Stimulated activated CD8-positive, alpha-beta memory T cell treated with anti-CD3 and anti-CD28 coated beads, Interleukin-15, amount 100 ng/mL, for 48 hours (primary cell): ENCODE results near the gene SELENOI.

ENCODE experiments used
- DNase-seq, 2 donors: peaks; one replicate each; pipeline ENCODE4 v3.0.0-alpha.2; 2020; ENCODE audit warnings: low read depth in 2 of 2

The SELENOI gene

GRCh38 chr2:26412091-26412673 is 66.2 kb downstream of the SELENOI start:
- DNase-seq, result peak in 1 of 2 donors; percentile 5

GRCh38 chr2:26414311-26414710 is 68.4 kb downstream of the SELENOI start:
- no peak for DNase-seq

- no peak for DNase-seq
Observed at GRCh38 chr2:26421961-26422360, 76.0 kb downstream of the SELENOI start.

GRCh38 chr2:26422947-26423629 is 77.1 kb downstream of the SELENOI start:
- no peak for DNase-seq

- no peak for DNase-seq
Observed at GRCh38 chr2:26423750-26424149, 77.8 kb downstream of the SELENOI start.

GRCh38 chr2:26424221-26424620 is 78.3 kb downstream of the SELENOI start:
- no peak for DNase-seq

GRCh38 chr2:26428846-26429245 is 82.9 kb downstream of the SELENOI start:
- DNase-seq, result no peak

GRCh38 chr2:26429779-26430578 is 84.0 kb downstream of the SELENOI start:
- no peak for DNase-seq

- DNase-seq, result no peak
Observed at GRCh38 chr2:26430826-26431225, 84.9 kb downstream of the SELENOI start.

- DNase-seq, result no peak
Observed at GRCh38 chr2:26432363-26432762, 86.4 kb downstream of the SELENOI start.

GRCh38 chr2:26432859-26433258 is 86.9 kb downstream of the SELENOI start:
- no peak for DNase-seq

- no peak for DNase-seq
Observed at GRCh38 chr2:26435106-26435505, 89.2 kb downstream of the SELENOI start.

- no peak for DNase-seq
Observed at GRCh38 chr2:26438526-26438925, 92.6 kb downstream of the SELENOI start.

- no peak for DNase-seq
Observed at GRCh38 chr2:26438926-26439325, 93.0 kb downstream of the SELENOI start.

GRCh38 chr2:26442301-26442700 is 96.4 kb downstream of the SELENOI start:
- no peak for DNase-seq

GRCh38 chr2:26442707-26443106 is 96.8 kb downstream of the SELENOI start:
- no peak for DNase-seq

GRCh38 chr2:26444236-26444635 is 98.3 kb downstream of the SELENOI start:
- DNase-seq, result no peak
